GM23338 (cell line): ENCODE measurements around the gene KCNH4. TPM values are rescaled to one million over a fixed set of nuclear protein-coding genes. Genes with fewer than 3 reads are reported as not detected.

Experiments used
- ATAC-seq: fragments of 200-7000 bp; cut with Tn5 transposase; 3 replicates; pipeline ENCODE4 v1.9.1; 2020
- DNase-seq: peaks from one replicate; pipeline ENCODE4 v3.0.0-alpha.2; 2015; ENCODE audit warnings: low spot score
- H2AFZ ChIP-seq: fragments of 200-600 bp; sonication (generic); 2 replicates; pipeline ENCODE4 v1.8.0; 2016; ENCODE audit warnings: antibody characterized with exemption, mild to moderate bottlenecking, moderate library complexity
- H3F3A ChIP-seq: fragments of 200-600 bp; sonication (generic); replicated peaks from 2 replicates; pipeline ENCODE4 v1.8.0; 2017; ENCODE audit warnings: antibody characterized with exemption, mixed run types, low read depth
- H3K27ac ChIP-seq: fragments of 200-600 bp; sonication (generic); 2 replicates; pipeline ENCODE4 v1.6.1; 2016; ENCODE audit warnings: low read depth
- H3K27me3 ChIP-seq: fragments of 200-600 bp; sonication (generic); 2 replicates; pipeline ENCODE4 v1.8.0; 2016; ENCODE audit warnings: mild to moderate bottlenecking, mixed run types, moderate library complexity; ENCODE audit not compliant: insufficient read depth
- H3K36me3 ChIP-seq: fragments of 200-600 bp; sonication (generic); 2 replicates; pipeline ENCODE4 v1.8.0; 2016; ENCODE audit warnings: mild to moderate bottlenecking; ENCODE audit not compliant: insufficient read depth
- H3K4me1 ChIP-seq: fragments of 200-600 bp; sonication (generic); 2 replicates; pipeline ENCODE4 v1.8.0; 2016; ENCODE audit warnings: mild to moderate bottlenecking, moderate library complexity; ENCODE audit not compliant: insufficient read depth
- H3K4me2 ChIP-seq: fragments of 200-600 bp; sonication (generic); 2 replicates; pipeline ENCODE4 v1.7.1; 2017; ENCODE audit warnings: mixed run types
- H3K4me3 ChIP-seq: fragments of 200-600 bp; sonication (generic); 2 replicates; pipeline ENCODE4 v1.6.1; 2016; ENCODE audit warnings: mixed run types
- H3K79me2 ChIP-seq: fragments of 200-600 bp; sonication (generic); replicated peaks from 2 replicates; pipeline ENCODE4 v1.8.0; 2017; ENCODE audit warnings: mild to moderate bottlenecking; ENCODE audit not compliant: insufficient read depth
- H3K9me2 ChIP-seq: fragments of 200-600 bp; sonication (generic); 2 replicates; pipeline ENCODE4 v1.8.0; 2017; ENCODE audit not compliant: insufficient read depth
- H4K20me1 ChIP-seq: fragments of 200-600 bp; sonication (generic); replicated peaks from 2 replicates; pipeline ENCODE4 v1.8.0; 2017; ENCODE audit warnings: mild to moderate bottlenecking; ENCODE audit not compliant: insufficient read depth
- H3K27ac Mint-ChIP-seq: 2 replicates; pipeline ENCODE4 v1.8.0; 2020; ENCODE audit warnings: inconsistent platforms, mild to moderate bottlenecking, moderate library complexity, mixed read lengths
- H3K27me3 Mint-ChIP-seq: 3 replicates; pipeline ENCODE4 v1.8.0; 2022; ENCODE audit warnings: low read depth, mild to moderate bottlenecking, moderate library complexity, mixed read lengths, inconsistent platforms; ENCODE audit not compliant: insufficient read depth, poor library complexity
- H3K36me3 Mint-ChIP-seq: 3 replicates; pipeline ENCODE4 v1.8.0; 2021; ENCODE audit warnings: low read depth, mild to moderate bottlenecking, inconsistent platforms, moderate library complexity, mixed read lengths
- H3K4me1 Mint-ChIP-seq: 3 replicates; pipeline ENCODE4 v1.8.0; 2020; ENCODE audit warnings: mild to moderate bottlenecking, inconsistent platforms, mixed read lengths
- H3K4me3 Mint-ChIP-seq: 3 replicates; pipeline ENCODE4 v1.8.0; 2021; ENCODE audit warnings: moderate library complexity, mild to moderate bottlenecking, inconsistent platforms, mixed read lengths
- H3K9me3 Mint-ChIP-seq: 3 replicates; pipeline ENCODE4 v1.8.0; 2020; ENCODE audit warnings: moderate library complexity, mild to moderate bottlenecking, inconsistent platforms, mixed read lengths
- ETS1 ChIP-seq: IDR thresholded peaks from 2 replicates; pipeline ENCODE4 v1.6.1; 2016; ENCODE audit warnings: antibody characterized with exemption
- POLR2AphosphoS5 ChIP-seq: IDR thresholded peaks from 2 replicates; pipeline ENCODE4 v1.6.1; 2016; ENCODE audit warnings: antibody characterized with exemption, low read depth
- ZNF114 ChIP-seq: fragments of 250-450 bp; sonication (Bioruptor Pico); IDR thresholded peaks from 2 replicates; pipeline ENCODE4 v1.5.0; 2020; ENCODE audit warnings: mild to moderate bottlenecking, moderate library complexity
- ZNF462 ChIP-seq: fragments of 250-450 bp; sonication (Bioruptor Pico); IDR thresholded peaks from 2 replicates; pipeline ENCODE4 v1.5.0; 2020; ENCODE audit warnings: mild to moderate bottlenecking, moderate library complexity
- polyA plus RNA-seq: library from polyadenylated mRNA; unstranded; fragments of >200 nt; fragmentation: Nextera tagmentation; extraction: Ambion mirVana; gene quantifications from 2 replicates; pipeline ENCODE4 v1.2.1, GENCODE V29; 2016
- total RNA-seq: library from RNA; depleted of rRNA; stranded (reverse); fragments of >200 nt; shearing (Covaris generic); gene quantifications from 2 replicates; pipeline ENCODE4 v1.2.3, GENCODE V29; 2014

KCNH4 gene
- total and polyA plus RNA-seq, 2 experiments from 2014 or later: 0.08 to 0.49 TPM

- H3K36me3 ChIP-seq: no peaks in the 10 kb centered on the region
- Mint-ChIP-seq H3K4me1 (peaks cover 25% of the 10 kb centered on the region), H3K4me3 (peak within 1 kb of the TSS; percentile 67), H3K27me3 (peaks cover 24% of the 10 kb centered on the region), H3K9me3 (no peaks in the 10 kb centered on the region; the same call in 2 of the 3 replicates), H3K36me3 (peaks cover 35% of the 10 kb centered on the region), H3K27ac (peak within 1 kb of the TSS; percentile 56; the same call in 1 of the 2 replicates)
- 0 out of 2 replicates have a peak, but pooled peaks cover 4% of the 10 kb centered on the region for H4K20me1 ChIP-seq
- H3K4me3 ChIP-seq: peak within 1 kb of the TSS; percentile 75
- peak; percentile 82 for ATAC-seq
- no peaks in the 10 kb centered on the region for H3K79me2 ChIP-seq
- H3K27ac ChIP-seq: peak within 1 kb of the TSS; percentile 88; the same call in 1 of the 2 replicates
- no peaks in the 10 kb centered on the region for H3K27me3 ChIP-seq
- H3K4me2 ChIP-seq: peak within 1 kb of the TSS; percentile 86
- peak; percentile 94 for DNase-seq
- peaks cover 11% of the 10 kb centered on the region; the same call in 1 of the 2 replicates for H3F3A ChIP-seq
- peaks cover 19% of the 10 kb centered on the region; the same call in 1 of the 2 replicates for H3K4me1 ChIP-seq
- no peak for TF ChIP-seq ZNF462 (CRISPR knock-in tag)
- TF ChIP-seq POLR2AphosphoS5: peak; percentile 70
- no peak for TF ChIP-seq ZNF114 (CRISPR knock-in tag)
- peak; percentile 67; the same call in 1 of the 2 replicates for TF ChIP-seq ETS1
- H2AFZ ChIP-seq: peak within 1 kb of the TSS; percentile 83
- H3K9me2 ChIP-seq: no peaks in the 10 kb centered on the region
Measured at GRCh38 chr17:42120770-42121769, 59.9 kb downstream of the KCNH4 start, which contains the start of gene KAT2A. TSS of gene KAT2A (minus strand) at chr17:42121367. CDS start at chr17:42121304, 63 bp downstream.
